ENCODE results near the gene AIF1L.

AIF1L gene

GRCh38 chr9:131078427-131079366 lies 17.6 kb upstream of the AIF1L start:
- no peak for DNase-seq (ENCODE audit: low read depth)

DNA sequence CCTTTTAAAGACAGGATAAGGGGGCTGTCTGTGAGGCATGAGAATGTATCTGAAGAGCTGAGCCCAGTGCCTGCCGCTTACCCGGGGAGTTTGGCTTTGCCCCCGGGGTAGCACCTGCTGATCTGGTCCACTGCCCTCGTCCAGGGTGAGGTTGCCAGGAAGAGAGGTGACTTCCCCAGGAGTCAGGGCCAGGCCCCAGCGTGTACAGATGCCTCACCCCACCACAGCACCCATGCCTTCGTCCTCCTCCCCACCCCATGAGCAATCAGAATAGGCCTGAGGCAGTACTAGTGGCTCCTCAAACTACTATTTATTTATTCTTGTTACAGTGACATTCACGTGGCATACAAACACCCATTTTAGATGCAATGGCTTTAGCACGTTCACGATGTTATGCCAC lies 15.7 kb upstream of the AIF1L start:
- DNase-seq (ENCODE audit: low read depth) = no peak

GRCh38 chr9:131081868-131082267 lies 14.5 kb upstream of the AIF1L start:
- no peak for DNase-seq (ENCODE audit: low read depth)

DNA sequence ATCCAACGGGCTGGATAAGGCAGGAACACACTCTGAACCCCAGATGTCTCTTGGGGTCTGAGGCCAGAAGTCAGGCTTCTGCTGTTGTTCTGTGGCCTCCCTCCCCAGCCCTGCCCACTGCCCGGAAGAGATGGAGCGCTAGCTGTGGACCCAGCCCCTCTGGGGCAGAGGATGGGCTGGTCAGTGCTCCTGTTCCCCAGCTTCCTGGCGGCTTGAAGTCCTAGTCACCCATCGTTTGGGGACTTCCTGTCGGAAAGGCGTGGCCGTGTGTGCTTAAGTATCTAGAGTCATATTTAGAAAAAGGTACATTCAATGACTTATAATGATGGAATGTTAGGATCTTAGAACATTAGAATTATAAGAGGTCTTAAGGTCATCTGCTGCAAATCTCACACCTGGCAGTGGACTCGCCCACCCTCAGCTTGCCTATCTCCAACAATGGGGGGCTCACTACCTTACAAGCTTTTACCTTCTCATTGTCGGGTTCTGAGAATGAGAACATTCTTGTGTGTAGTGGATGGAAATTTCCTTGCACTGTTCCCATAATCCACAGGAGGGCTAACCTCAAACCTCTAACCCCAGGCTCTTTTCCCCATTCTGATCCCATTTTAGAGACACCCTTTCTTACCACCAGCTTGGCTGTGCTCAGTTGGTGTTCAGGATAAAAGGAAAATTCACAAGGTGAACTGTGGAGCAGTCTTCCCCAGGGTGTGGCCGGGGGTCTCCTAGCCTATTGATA lies 13.4 kb upstream of the AIF1L start:
- no peak for DNase-seq (ENCODE audit: low read depth)

DNA sequence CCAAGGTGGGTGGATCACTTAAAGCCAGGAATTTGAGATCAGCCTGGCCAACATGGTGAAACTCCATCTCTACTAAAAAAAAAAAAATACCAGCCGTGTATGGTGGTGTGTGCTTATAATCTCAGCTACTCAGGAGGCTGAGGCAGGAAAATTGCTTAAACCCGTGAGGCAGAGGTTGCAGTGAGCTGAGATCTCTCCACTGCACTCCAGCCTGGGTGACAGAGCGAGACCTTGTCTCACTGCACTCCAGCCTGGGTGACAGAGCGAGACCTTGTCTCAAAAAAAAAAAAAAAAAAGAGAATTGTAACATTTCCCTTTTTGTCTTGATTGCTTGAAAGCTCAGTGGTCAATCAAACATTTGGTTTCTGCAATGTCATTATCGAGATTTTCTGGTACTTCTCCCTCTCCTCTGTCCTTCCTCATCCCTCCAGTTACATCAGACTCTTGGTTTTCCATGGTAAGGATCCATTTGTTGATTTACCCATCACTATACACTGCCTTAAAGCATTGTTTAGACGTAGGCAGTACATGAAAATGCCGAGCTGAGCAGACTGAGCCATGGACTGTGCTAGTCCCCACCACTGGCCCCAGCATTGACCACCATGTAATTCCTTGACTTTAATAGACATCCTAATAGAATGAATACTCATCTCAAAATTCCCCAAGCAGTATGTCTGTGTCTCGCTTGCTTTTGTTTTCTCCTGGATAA lies 11.5 kb upstream of the AIF1L start:
- no peak for DNase-seq (ENCODE audit: low read depth)

DNA sequence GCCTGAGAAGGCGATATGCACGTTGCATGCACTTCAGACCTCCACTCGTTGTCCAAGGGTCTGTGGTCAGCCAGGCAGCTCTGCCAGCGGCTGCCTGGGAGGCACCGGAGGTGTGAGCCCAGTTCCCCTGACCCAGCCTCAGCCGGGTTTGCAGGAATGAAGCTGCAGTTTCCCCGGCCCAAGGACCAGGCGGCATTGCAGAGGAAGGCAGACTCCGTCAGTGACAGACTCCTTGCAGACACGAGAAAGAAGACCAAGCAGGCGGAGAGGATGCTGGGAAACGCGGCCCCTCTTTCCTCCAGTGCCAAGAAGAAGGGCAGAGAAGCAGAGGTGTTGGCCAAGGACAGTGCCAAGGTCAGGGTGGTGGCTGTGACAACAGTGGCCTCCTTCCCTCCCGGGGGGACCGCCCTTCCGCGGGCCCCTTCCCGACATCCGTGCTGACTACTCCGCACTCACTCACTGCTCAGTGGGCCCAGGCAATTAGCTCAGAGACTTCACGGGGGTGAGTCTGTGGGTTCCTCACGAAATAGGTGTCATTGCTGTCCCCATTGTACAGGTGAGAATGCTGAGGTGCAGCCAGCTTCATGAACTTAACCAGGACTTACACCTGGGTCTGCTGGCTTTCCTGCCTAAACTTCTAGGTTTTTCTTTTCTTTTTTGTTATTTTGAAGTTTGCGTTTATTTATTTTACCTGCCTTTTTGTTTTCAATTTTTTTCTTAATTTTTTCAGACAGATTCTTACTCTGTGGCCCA lies 10.8 kb upstream of the AIF1L start:
- no peak for DNase-seq (ENCODE audit: low read depth)

- no peak for DNase-seq (ENCODE audit: low read depth)
Measured at GRCh38 chr9:131087354-131087893, 8.9 kb upstream of the AIF1L start.

- DNase-seq (ENCODE audit: low read depth) = no peak
Measured at GRCh38 chr9:131090025-131090787, 6.1 kb upstream of the AIF1L start.

- no peak for DNase-seq (ENCODE audit: low read depth)
Measured at GRCh38 chr9:131091352-131091992, 4.9 kb upstream of the AIF1L start.

GRCh38 chr9:131092030-131092429 lies 4.3 kb upstream of the AIF1L start:
- DNase-seq (ENCODE audit: low read depth) = no peak

DNA sequence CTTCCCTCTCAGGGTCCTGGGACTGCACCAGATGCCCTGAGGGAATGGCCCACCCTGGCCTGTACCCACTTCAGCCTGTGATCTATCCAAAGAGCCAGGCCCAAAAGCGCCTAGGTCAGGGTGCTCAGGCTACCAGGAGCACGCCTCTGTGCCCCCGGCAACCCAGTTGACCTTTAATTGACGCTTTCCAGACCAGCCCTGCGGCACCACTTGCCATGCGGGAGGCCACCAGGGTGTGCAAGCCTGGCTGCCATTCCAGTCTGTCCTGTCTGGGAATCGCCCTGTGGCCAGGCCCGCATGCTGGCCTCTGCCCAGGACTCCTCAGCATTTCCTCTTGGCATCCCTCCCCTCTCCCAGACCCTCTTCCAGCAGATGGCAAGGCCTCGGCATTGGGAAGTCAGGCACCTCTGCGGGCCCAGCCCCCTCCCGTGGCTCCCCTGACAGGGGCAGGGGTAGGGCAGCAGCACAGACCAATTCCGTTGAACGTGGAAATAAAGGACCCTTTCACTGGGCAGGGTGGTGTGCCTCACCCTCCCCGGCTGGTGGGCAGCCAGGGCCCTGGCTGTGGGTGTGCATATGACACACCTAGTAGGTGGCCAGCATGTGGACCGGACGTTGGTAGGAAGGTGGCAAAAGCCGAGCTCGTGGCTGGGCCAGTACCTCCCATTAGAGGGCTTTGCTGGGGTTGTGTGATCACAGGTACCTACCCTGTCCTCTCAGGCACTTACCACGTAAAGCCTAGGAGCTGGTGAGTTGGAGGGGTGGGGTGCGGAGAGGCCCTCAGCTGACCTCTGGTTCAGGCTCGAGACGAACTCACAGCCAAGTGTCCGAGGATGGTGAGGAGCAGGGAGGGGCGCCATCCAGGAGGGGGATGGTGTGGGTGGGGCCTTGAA lies 3.5 kb upstream of the AIF1L start:
- DNase-seq (ENCODE audit: low read depth) = no peak

GRCh38 chr9:131094015-131094414 lies 2.3 kb upstream of the AIF1L start:
- DNase-seq (ENCODE audit: low read depth) = no peak

GRCh38 chr9:131094622-131095021 lies 1.7 kb upstream of the AIF1L start:
- DNase-seq (ENCODE audit: low read depth) = peak; percentile 38

GRCh38 chr9:131095666-131096268 lies 564 bp upstream of the AIF1L start:
- no peak for DNase-seq (ENCODE audit: low read depth)

GRCh38 chr9:131097126-131097947 lies 1.0 kb downstream of the AIF1L start:
- no peak for DNase-seq (ENCODE audit: low read depth)

DNA sequence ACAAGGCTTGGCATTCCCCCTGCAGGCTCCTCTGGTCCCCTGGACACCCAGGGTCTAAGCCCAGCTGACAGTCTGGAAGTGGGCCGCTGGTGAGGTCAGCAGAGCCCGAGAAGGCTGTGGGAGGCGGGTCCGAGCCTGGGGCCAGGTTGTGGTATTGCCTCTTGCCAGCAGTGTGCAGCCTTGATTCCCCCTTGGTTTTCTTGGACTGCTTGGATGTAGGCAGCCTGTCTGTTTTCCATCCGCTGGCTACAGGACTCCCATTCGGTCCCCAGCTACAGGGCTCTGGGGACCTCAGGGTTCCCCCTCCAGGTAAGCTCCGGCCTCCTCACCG lies 1.6 kb downstream of the AIF1L start:
- no peak for DNase-seq (ENCODE audit: low read depth)

DNA sequence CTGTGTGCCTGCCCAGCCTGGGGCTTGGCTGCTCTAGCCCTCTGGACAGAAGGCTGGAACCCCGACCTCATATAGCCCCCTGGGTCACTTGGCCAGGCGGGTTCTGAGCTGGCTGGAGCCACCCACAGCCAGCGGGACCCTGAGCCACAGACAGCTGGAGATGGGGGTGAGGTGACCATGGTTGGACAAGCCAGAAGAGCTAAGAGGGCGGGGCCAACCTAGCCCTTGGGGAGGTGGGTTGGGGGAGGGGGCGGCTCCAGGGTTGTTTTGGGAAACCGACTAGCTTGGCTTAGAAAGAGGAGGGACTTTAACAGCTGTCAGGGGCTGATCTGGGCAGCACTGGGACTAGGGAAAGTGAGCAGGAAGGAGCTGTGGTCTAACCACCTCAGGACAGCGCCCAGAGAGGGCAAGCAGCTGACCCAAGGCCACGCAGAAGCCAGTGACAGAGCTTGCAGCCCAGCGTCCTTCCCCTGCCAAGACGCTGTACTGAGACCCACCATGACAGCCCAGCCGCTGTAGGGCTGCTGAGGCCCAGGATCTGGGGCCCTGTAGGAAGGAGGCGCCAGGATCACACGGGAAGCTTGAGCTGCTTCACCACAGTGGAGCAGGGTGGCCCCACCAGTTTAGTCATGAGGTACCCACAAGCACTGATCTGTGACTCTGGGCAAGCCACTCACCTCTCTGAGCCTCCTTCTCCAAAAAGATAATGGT lies 2.2 kb downstream of the AIF1L start:
- DNase-seq (ENCODE audit: low read depth) = no peak
